Measurements from ENCODE around the gene CCN5. TPM values are rescaled to one million over a fixed set of nuclear protein-coding genes. Genes with fewer than 3 reads are reported as not detected.

Gene CCN5
- total and polyA plus RNA-seq, 2 of the 8 experiments (the other 6 are each of a cell fraction or from before 2014, with no cell fraction given), result not detected

DNA sequence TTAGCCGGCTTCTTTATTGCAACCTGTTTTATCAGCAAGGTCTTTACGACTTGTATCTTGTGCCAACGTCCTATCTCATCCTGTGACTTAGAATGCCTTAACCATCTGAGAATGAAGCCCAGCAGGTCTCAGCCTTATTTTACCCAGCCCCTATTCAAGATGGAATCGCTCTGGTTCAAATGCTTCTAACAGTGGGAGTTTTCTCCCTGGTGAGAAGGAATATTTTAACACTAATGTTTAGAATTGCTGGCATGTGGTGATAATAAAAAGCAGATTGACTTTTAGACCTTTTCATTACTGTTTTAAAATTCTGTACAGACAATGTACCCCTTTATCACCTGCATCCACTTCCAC, 20.6 kb downstream of the CCN5 start:
- no peak overlapping the region for H2BK5ac ChIP-seq (ENCODE audit: low read depth, low read length)
- H3K14ac ChIP-seq (ENCODE audit: insufficient read length), result no peak overlapping the region
- H2BK20ac ChIP-seq (ENCODE audit: low read length), result no peak overlapping the region
- no peak overlapping the region for H2AK5ac ChIP-seq (ENCODE audit: low read depth, low read length)
- no peak for DNase-seq (ENCODE audit: low read depth in 1 of 2, low spot score in 2 of 2)
- ChIA-PET POLR2A (ENCODE audit: partially characterized antibody) (no interaction called here), CTCF (ENCODE audit: partially characterized antibody) (interaction anchor here (1.3 to 10.5 kb wide), 5 partner anchors 12 to 53 kb away, joined by 4 to 146 read pairs (median 35); partner anchors contain the start of gene CCN5)
- no peak overlapping the region for H4K8ac ChIP-seq (ENCODE audit: extremely low read depth, insufficient read depth, low read length)
- no peaks in the 10 kb centered on the region for H3K36me3 ChIP-seq (ENCODE audit: control insufficient read depth in 2 of 4, insufficient read depth in 4 of 4, low read length in 3 of 4)
- H3K23me2 ChIP-seq (ENCODE audit: low read depth, low read length), result no peaks in the 10 kb centered on the region
- 91% methylated on average over 4 of the region's 4 CpGs; no CpG with 5 or more reads in 1 of the 2 experiments for WGBS, 2 experiments (ENCODE audit: extremely low coverage in 1 of 2, insufficient coverage in 1 of 2, insufficient read length in 1 of 2, insufficient replicate concordance in 2 of 2, low coverage in 1 of 2, low lambda C conversion rate in 2 of 2, missing lambda C conversion rate in 1 of 2)
- H3K9ac ChIP-seq (replicated peaks in 1 of 4; ENCODE audit: extremely low read depth in 1 of 4, low read depth in 3 of 4, low read length in 3 of 4), result no peak overlapping the region
- peak overlapping the region; percentile 25 for H4K5ac ChIP-seq (ENCODE audit: insufficient read length, low read depth, low read length)
- no peak overlapping the region for H2BK120ac ChIP-seq (replicated peaks; ENCODE audit: low read depth, low read length)
- no peak overlapping the region for H3K4ac ChIP-seq (replicated peaks; ENCODE audit: insufficient read length, low read depth, low read length)
- no peak overlapping the region; a peak in 1 of 4 replicates for H3K4me2 ChIP-seq (ENCODE audit: insufficient read depth in 1 of 2, low read depth in 2 of 2, low read length in 2 of 2)
- H2BK12ac ChIP-seq (ENCODE audit: low read depth, low read length), result no peak overlapping the region
- H3K27ac ChIP-seq (ENCODE audit: low read depth, low read length), result no peak overlapping the region
- H4K20me1 ChIP-seq (replicated peaks in 1 of 2; ENCODE audit: control insufficient read depth in 1 of 2, insufficient read depth in 2 of 2, low read length in 2 of 2), result no peaks in the 10 kb centered on the region
- H2BK15ac ChIP-seq (ENCODE audit: low read length), result no peak overlapping the region
- no peak for FAIRE-seq
- TF ChIP-seq CEBPB (IDR thresholded peaks at IDR 0.05; ENCODE audit: low read depth, low read length), result no peak
- H2AFZ ChIP-seq (ENCODE audit: low read length), result no peak overlapping the region
- H4K91ac ChIP-seq (replicated peaks; ENCODE audit: insufficient read length, low read length), result no peak overlapping the region
- H3K4me3 ChIP-seq (ENCODE audit: extremely low read depth in 1 of 4, insufficient read depth in 2 of 4, low read depth in 3 of 4, low read length in 4 of 4), result no peak overlapping the region
- H3K4me1 ChIP-seq (replicated peaks in 1 of 4; ENCODE audit: control insufficient read depth in 3 of 4, insufficient read depth in 4 of 4, low read length in 3 of 4), result peaks cover 0 to 4% (median 2%) of the 10 kb centered on the region in 4 experiments; a peak in 1 of 7 replicates
- H3K79me2 ChIP-seq (ENCODE audit: control insufficient read depth in 1 of 2, insufficient read depth in 2 of 2, low read length in 2 of 2), result no peaks in the 10 kb centered on the region
- H3K23ac ChIP-seq (ENCODE audit: insufficient read length), result no peak overlapping the region
- H3K9me3 ChIP-seq (ENCODE audit: insufficient read depth in 2 of 2, low read depth in 1 of 2, low read length in 1 of 2), result no peaks in the 10 kb centered on the region; a peak in 1 of 4 replicates
- no peak overlapping the region for H3K18ac ChIP-seq (ENCODE audit: extremely low read depth, low read length)
- H3K56ac ChIP-seq (replicated peaks; ENCODE audit: insufficient read length, low read depth, low read length), result no peak overlapping the region
- peaks cover 0 to 2% (median 0%) of the 10 kb centered on the region in 4 experiments; a peak in 1 of 7 replicates for H3K27me3 ChIP-seq (replicated peaks in 1 of 4; ENCODE audit: control insufficient read depth in 3 of 4, extremely low read depth in 1 of 4, insufficient read depth in 3 of 4, low read length in 3 of 4)
- H3K79me1 ChIP-seq (ENCODE audit: low read depth, low read length), result no peaks in the 10 kb centered on the region

Data from H1 (cell line).